OCI-LY3 (cell line): ENCODE results near the gene SYT6.

Source experiments
- H2AFZ ChIP-seq: fragments of 200-600, 300-600 bp; shearing (Covaris generic); 2 replicates; pipeline ENCODE4 v1.6.0; 2014; ENCODE audit warnings: antibody characterized with exemption, low read depth, low read length
- H3K27ac ChIP-seq: fragments of 200-600, 300-600 bp; sonication (generic); 2 replicates; pipeline ENCODE4 v1.5.1; 2014; ENCODE audit warnings: mild to moderate bottlenecking, low read length, moderate library complexity, mixed read lengths
- H3K27me3 ChIP-seq: fragments of 200-600, 300-600 bp; sonication (generic); 2 replicates; pipeline ENCODE4 v1.6.1; 2014; ENCODE audit warnings: low read depth, low read length, mixed read lengths
- H3K36me3 ChIP-seq: fragments of 200-600, 300-600 bp; sonication (generic); replicated peaks from 2 replicates; pipeline ENCODE3; 2014; ENCODE audit warnings: low read depth, low read length, mixed read lengths
- H3K4me1 ChIP-seq: fragments of 300-600, 200-600 bp; sonication (generic); 2 replicates; pipeline ENCODE4 v1.6.1; 2014; ENCODE audit warnings: low read length, mixed read lengths
- H3K4me2 ChIP-seq: fragments of 200-600, 300-600 bp; sonication (generic); 2 replicates; pipeline ENCODE4 v1.6.1; 2014; ENCODE audit warnings: low read length, mixed read lengths
- H3K4me3 ChIP-seq: fragments of 300-600, 200-600 bp; sonication (generic); 2 replicates; pipeline ENCODE4 v1.5.1; 2014; ENCODE audit warnings: antibody characterized with exemption, mild to moderate bottlenecking, low read length, moderate library complexity
- H3K79me2 ChIP-seq: fragments of 300-600, 200-600 bp; shearing (Covaris generic); 2 replicates; pipeline ENCODE4 v1.6.1; 2014; ENCODE audit warnings: mild to moderate bottlenecking, low read length, mixed read lengths
- H3K9ac ChIP-seq: fragments of 300-600, 200-600 bp; shearing (Covaris generic); 2 replicates; pipeline ENCODE4 v1.6.0; 2014; ENCODE audit warnings: mild to moderate bottlenecking, low read length, moderate library complexity
- H3K9me3 ChIP-seq: fragments of 200-600, 300-600 bp; shearing (Covaris generic); 2 replicates; pipeline ENCODE4 v1.6.1; 2014; ENCODE audit warnings: low read length, mixed read lengths; ENCODE audit not compliant: insufficient read depth
- H4K20me1 ChIP-seq: fragments of 200-600, 300-600 bp; sonication (generic); 2 replicates; pipeline ENCODE4 v1.6.1; 2016; ENCODE audit warnings: low read length, mixed read lengths; ENCODE audit not compliant: insufficient read depth
- EZH2phosphoT487 ChIP-seq: fragments of 200-600 bp; shearing (Covaris generic); IDR thresholded peaks from 2 replicates; pipeline ENCODE4 v1.6.1; 2018; ENCODE audit warnings: antibody characterized with exemption, mixed run types, low read depth
- TF ChIP-seq, protein P1 (sequence below): fragments of 200-600, 300-600 bp; sonication (generic); IDR thresholded peaks from 2 replicates; pipeline ENCODE4 v1.5.1; 2014; ENCODE audit warnings: antibody characterized with exemption, low read length, low read depth

The SYT6 gene

DNA sequence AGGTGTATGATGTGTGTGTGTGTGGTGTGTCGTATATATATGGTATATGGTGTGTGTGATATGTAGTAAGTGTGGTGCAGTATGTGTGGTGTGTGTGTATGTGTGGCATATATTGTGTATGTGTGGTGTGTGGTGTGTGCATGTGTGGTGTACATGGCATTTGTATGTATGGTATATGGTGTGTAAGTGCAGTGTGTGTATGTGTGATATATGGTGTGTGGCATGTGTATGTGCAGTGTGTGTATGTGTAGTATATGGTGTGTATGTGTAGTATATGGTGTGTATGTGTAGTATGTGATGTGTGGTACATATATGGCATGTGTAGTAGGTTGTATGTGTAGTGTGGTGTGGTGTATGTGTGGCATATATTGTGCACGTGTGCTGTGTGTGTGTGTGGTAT lies 99.5 kb downstream of the SYT6 start:
- no peaks in the 10 kb centered on the region for H3K79me2 ChIP-seq
- TF ChIP-seq, protein P1, sequence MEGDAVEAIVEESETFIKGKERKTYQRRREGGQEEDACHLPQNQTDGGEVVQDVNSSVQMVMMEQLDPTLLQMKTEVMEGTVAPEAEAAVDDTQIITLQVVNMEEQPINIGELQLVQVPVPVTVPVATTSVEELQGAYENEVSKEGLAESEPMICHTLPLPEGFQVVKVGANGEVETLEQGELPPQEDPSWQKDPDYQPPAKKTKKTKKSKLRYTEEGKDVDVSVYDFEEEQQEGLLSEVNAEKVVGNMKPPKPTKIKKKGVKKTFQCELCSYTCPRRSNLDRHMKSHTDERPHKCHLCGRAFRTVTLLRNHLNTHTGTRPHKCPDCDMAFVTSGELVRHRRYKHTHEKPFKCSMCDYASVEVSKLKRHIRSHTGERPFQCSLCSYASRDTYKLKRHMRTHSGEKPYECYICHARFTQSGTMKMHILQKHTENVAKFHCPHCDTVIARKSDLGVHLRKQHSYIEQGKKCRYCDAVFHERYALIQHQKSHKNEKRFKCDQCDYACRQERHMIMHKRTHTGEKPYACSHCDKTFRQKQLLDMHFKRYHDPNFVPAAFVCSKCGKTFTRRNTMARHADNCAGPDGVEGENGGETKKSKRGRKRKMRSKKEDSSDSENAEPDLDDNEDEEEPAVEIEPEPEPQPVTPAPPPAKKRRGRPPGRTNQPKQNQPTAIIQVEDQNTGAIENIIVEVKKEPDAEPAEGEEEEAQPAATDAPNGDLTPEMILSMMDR = no peak
- no peak for TF ChIP-seq EZH2phosphoT487
- H3K9me3 ChIP-seq = no peaks in the 10 kb centered on the region
- no peak overlapping the region for H2AFZ ChIP-seq
- no peak overlapping the region for H3K27ac ChIP-seq
- no peak overlapping the region for H3K4me2 ChIP-seq
- no peaks in the 10 kb centered on the region for H3K36me3 ChIP-seq
- no peaks in the 10 kb centered on the region for H3K4me1 ChIP-seq
- H4K20me1 ChIP-seq = no peaks in the 10 kb centered on the region
- no peak overlapping the region for H3K9ac ChIP-seq
- no peaks in the 10 kb centered on the region for H3K27me3 ChIP-seq
- no peak overlapping the region for H3K4me3 ChIP-seq

DNA sequence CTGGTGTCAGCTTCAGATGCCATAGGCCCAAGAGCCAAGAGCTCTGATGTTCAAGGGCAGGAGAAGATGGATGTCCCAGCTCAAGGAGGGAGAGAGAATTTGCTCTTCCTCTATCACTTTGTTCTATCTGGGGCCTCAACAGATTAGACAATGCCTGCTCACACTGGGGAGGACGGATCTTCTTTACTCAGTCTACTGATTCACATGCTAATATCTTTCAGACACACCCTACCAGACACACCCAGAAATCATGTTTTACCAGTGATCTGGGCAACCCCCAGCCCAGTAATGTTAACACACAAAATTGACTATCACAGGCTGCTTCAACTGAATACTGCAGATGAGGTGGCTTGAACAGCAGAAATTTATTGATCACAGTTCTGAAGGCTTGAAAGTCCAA lies 105.4 kb downstream of the SYT6 start:
- H3K79me2 ChIP-seq = no peaks in the 10 kb centered on the region

DNA sequence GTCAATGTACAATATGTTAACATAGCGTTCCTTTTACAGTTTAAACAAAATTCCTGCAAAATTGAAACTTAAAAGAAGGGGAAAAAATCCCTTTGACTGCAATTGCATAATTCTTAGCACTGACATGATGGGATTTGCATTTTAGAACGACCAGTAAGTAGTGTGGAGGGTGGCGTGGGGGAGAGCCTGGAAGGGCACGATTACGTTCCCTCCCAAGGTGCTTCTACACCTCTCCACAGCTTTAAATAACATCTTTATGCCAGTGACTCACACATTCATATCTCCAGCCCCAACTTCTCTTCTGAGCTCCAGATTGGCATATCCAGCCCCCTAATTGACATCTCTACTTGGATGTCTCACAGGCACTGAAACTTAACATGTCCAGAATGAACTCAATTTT lies 110.1 kb downstream of the SYT6 start:
- Histone ChIP-seq H3K9ac (no peak overlapping the region), H3K9me3 (no peaks in the 10 kb centered on the region), H3K4me1 (no peaks in the 10 kb centered on the region), H2AFZ (no peak overlapping the region), H4K20me1 (no peaks in the 10 kb centered on the region), H3K27me3 (no peaks in the 10 kb centered on the region; the same call in 1 of the 2 replicates), H3K4me2 (no peak overlapping the region), H3K79me2 (no peaks in the 10 kb centered on the region), H3K4me3 (no peak overlapping the region), H3K27ac (no peak overlapping the region), H3K36me3 (no peaks in the 10 kb centered on the region)
- no peak for TF ChIP-seq EZH2phosphoT487
- TF ChIP-seq, protein P1 = no peak

More for the DNA sequence above, 105.4 kb downstream of the SYT6 start:
- no peak overlapping the region for H2AFZ ChIP-seq
- no peak overlapping the region for H3K27ac ChIP-seq
- no peak overlapping the region for H3K9ac ChIP-seq
- no peak for TF ChIP-seq EZH2phosphoT487
- TF ChIP-seq, protein P1 = no peak
- no peaks in the 10 kb centered on the region for H3K9me3 ChIP-seq
- no peak overlapping the region for H3K4me3 ChIP-seq
- no peaks in the 10 kb centered on the region for H3K4me1 ChIP-seq
- H3K36me3 ChIP-seq = no peaks in the 10 kb centered on the region
- no peaks in the 10 kb centered on the region for H4K20me1 ChIP-seq
- H3K4me2 ChIP-seq = no peak overlapping the region
- H3K27me3 ChIP-seq = no peaks in the 10 kb centered on the region; the same call in 1 of the 2 replicates

DNA sequence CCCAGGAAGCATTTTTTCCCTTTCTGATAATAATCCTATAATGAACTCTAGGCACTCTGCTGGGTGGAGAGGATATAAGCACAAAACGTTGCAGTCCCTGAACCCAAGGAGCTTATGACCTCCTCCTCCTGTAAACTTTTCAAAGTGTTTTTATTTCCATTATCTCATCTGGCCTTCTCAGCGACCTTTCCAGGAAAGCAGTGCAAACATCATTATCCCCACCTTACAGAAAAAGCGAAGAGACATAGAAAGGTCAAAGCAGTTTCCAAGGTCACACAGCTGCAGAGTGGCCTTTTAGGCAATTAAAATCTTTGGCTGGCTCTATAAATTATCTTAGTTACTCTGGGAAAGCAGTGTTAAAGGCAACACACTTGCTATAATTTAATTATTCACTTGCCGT lies 110.6 kb downstream of the SYT6 start:
- Histone ChIP-seq H3K27ac (no peak overlapping the region), H3K9ac (no peak overlapping the region), H3K4me1 (no peaks in the 10 kb centered on the region), H3K36me3 (no peaks in the 10 kb centered on the region), H2AFZ (no peak overlapping the region), H3K4me3 (no peak overlapping the region), H3K27me3 (no peaks in the 10 kb centered on the region; the same call in 1 of the 2 replicates), H3K4me2 (no peak overlapping the region), H3K79me2 (no peaks in the 10 kb centered on the region), H4K20me1 (no peaks in the 10 kb centered on the region), H3K9me3 (no peaks in the 10 kb centered on the region)
- TF ChIP-seq, protein P1 = no peak
- TF ChIP-seq EZH2phosphoT487 = no peak
